Measurements from ENCODE around the gene CRYBG2.

DNA sequence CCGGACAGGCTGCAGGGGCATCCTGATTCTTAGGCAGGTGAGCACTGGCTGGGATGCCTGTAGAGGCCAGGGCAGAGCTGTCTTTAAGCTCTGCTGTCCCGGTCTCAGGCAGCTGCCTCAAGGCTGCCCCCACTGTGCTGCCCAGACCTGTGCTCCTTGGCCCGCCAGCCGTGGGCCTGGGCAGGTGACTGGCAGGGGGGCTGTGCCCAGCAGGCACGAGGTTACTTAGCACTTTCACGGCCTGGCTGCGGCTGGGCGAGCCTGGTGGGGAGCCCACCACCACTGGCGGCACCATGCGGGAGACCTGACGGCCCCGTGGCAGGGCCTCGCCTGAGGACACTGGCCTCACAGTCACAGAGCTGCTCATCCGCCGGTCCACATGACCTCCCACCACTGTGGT lies 8.2 kb downstream of the CRYBG2 start:
- TF ChIP-seq, protein P1, sequence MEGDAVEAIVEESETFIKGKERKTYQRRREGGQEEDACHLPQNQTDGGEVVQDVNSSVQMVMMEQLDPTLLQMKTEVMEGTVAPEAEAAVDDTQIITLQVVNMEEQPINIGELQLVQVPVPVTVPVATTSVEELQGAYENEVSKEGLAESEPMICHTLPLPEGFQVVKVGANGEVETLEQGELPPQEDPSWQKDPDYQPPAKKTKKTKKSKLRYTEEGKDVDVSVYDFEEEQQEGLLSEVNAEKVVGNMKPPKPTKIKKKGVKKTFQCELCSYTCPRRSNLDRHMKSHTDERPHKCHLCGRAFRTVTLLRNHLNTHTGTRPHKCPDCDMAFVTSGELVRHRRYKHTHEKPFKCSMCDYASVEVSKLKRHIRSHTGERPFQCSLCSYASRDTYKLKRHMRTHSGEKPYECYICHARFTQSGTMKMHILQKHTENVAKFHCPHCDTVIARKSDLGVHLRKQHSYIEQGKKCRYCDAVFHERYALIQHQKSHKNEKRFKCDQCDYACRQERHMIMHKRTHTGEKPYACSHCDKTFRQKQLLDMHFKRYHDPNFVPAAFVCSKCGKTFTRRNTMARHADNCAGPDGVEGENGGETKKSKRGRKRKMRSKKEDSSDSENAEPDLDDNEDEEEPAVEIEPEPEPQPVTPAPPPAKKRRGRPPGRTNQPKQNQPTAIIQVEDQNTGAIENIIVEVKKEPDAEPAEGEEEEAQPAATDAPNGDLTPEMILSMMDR (conservative IDR thresholded peaks at IDR 0.05) = no peak
- no peak for TF ChIP-seq ZFX (IDR thresholded peaks at IDR 0.05)

Measured in C4-2B (cell line).